ENCODE measurements around the gene MSGN1. TPM values are rescaled to one million over a fixed set of nuclear protein-coding genes. Genes with fewer than 3 reads are reported as not detected.

The MSGN1 gene
- total RNA-seq, 1 donor from 2014 or later = not detected

- Histone ChIP-seq H3K4me3 (ENCODE audit: low read depth, low read length) (no peak overlapping the region), H3K36me3 (ENCODE audit: control insufficient read depth, insufficient read depth, low read length) (no peaks in the 10 kb centered on the region), H3K27me3 (ENCODE audit: control insufficient read depth, insufficient read depth, low read length) (no peaks in the 10 kb centered on the region)
- TF ChIP-seq CTCF (IDR thresholded peaks at IDR 0.05; ENCODE audit: insufficient read depth, low read length, poor library complexity, severe bottlenecking) = no peak
- DNase-seq (ENCODE audit: low read depth) = no peak
Measured at GRCh38 chr2:17867133-17867532, 50.9 kb downstream of the MSGN1 start.

Other genes starting within 250 kb of the MSGN1 start
- 13.8 and 19.3 TPM in 2 replicates for gene SMC6, start 62.6 kb upstream of the MSGN1 start, total RNA-seq
- gene GEN1, start 62.3 kb upstream of the MSGN1 start, total RNA-seq = 8.9 and 9.1 TPM in 2 replicates
- gene KCNS3, start 62.2 kb downstream of the MSGN1 start, total RNA-seq = 8.9 and 19.1 TPM in 2 replicates